GM23338 (cell line): ENCODE data around the gene MTMR1. TPM values are rescaled to one million over a fixed set of nuclear protein-coding genes. Genes with fewer than 3 reads are reported as not detected.

Source experiments
- ATAC-seq: fragments of 200-7000 bp; cut with Tn5 transposase; 3 replicates; pipeline ENCODE4 v1.9.1; 2020
- DNase-seq: peaks from one replicate; pipeline ENCODE4 v3.0.0-alpha.2; 2015; ENCODE audit warnings: low spot score
- H2AFZ ChIP-seq: fragments of 200-600 bp; sonication (generic); 2 replicates; pipeline ENCODE4 v1.8.0; 2016; ENCODE audit warnings: antibody characterized with exemption, mild to moderate bottlenecking, moderate library complexity
- H3F3A ChIP-seq: fragments of 200-600 bp; sonication (generic); replicated peaks from 2 replicates; pipeline ENCODE4 v1.8.0; 2017; ENCODE audit warnings: antibody characterized with exemption, mixed run types, low read depth
- H3K27ac ChIP-seq: fragments of 200-600 bp; sonication (generic); 2 replicates; pipeline ENCODE4 v1.6.1; 2016; ENCODE audit warnings: low read depth
- H3K27me3 ChIP-seq: fragments of 200-600 bp; sonication (generic); 2 replicates; pipeline ENCODE4 v1.8.0; 2016; ENCODE audit warnings: mild to moderate bottlenecking, mixed run types, moderate library complexity; ENCODE audit not compliant: insufficient read depth
- H3K36me3 ChIP-seq: fragments of 200-600 bp; sonication (generic); 2 replicates; pipeline ENCODE4 v1.8.0; 2016; ENCODE audit warnings: mild to moderate bottlenecking; ENCODE audit not compliant: insufficient read depth
- H3K4me1 ChIP-seq: fragments of 200-600 bp; sonication (generic); 2 replicates; pipeline ENCODE4 v1.8.0; 2016; ENCODE audit warnings: mild to moderate bottlenecking, moderate library complexity; ENCODE audit not compliant: insufficient read depth
- H3K4me2 ChIP-seq: fragments of 200-600 bp; sonication (generic); 2 replicates; pipeline ENCODE4 v1.7.1; 2017; ENCODE audit warnings: mixed run types
- H3K4me3 ChIP-seq: fragments of 200-600 bp; sonication (generic); 2 replicates; pipeline ENCODE4 v1.6.1; 2016; ENCODE audit warnings: mixed run types
- H3K79me2 ChIP-seq: fragments of 200-600 bp; sonication (generic); replicated peaks from 2 replicates; pipeline ENCODE4 v1.8.0; 2017; ENCODE audit warnings: mild to moderate bottlenecking; ENCODE audit not compliant: insufficient read depth
- H3K9me2 ChIP-seq: fragments of 200-600 bp; sonication (generic); 2 replicates; pipeline ENCODE4 v1.8.0; 2017; ENCODE audit not compliant: insufficient read depth
- H4K20me1 ChIP-seq: fragments of 200-600 bp; sonication (generic); replicated peaks from 2 replicates; pipeline ENCODE4 v1.8.0; 2017; ENCODE audit warnings: mild to moderate bottlenecking; ENCODE audit not compliant: insufficient read depth
- H3K27ac Mint-ChIP-seq: 2 replicates; pipeline ENCODE4 v1.8.0; 2020; ENCODE audit warnings: inconsistent platforms, mild to moderate bottlenecking, moderate library complexity, mixed read lengths
- H3K27me3 Mint-ChIP-seq: 3 replicates; pipeline ENCODE4 v1.8.0; 2022; ENCODE audit warnings: low read depth, mild to moderate bottlenecking, moderate library complexity, mixed read lengths, inconsistent platforms; ENCODE audit not compliant: insufficient read depth, poor library complexity
- H3K36me3 Mint-ChIP-seq: 3 replicates; pipeline ENCODE4 v1.8.0; 2021; ENCODE audit warnings: low read depth, mild to moderate bottlenecking, inconsistent platforms, moderate library complexity, mixed read lengths
- H3K4me1 Mint-ChIP-seq: 3 replicates; pipeline ENCODE4 v1.8.0; 2020; ENCODE audit warnings: mild to moderate bottlenecking, inconsistent platforms, mixed read lengths
- H3K4me3 Mint-ChIP-seq: 3 replicates; pipeline ENCODE4 v1.8.0; 2021; ENCODE audit warnings: moderate library complexity, mild to moderate bottlenecking, inconsistent platforms, mixed read lengths
- H3K9me3 Mint-ChIP-seq: 3 replicates; pipeline ENCODE4 v1.8.0; 2020; ENCODE audit warnings: moderate library complexity, mild to moderate bottlenecking, inconsistent platforms, mixed read lengths
- CTCF ChIP-seq, 2 experiments: fragments of 200-600 bp in 1 of 2; sonication (generic) in 1 of 2; conservative IDR thresholded peaks; 2 replicates each; pipeline versions ENCODE4 v1.5.1 to v1.6.1; 2016 to 2017; ENCODE audit warnings: antibody characterized with exemption in 2 of 2, low read depth in 2 of 2, mild to moderate bottlenecking in 2 of 2, moderate library complexity in 1 of 2
- EZH2 ChIP-seq: fragments of 200-600 bp; sonication (generic); IDR thresholded peaks from one replicate; pipeline ENCODE4 v1.8.0; 2017; ENCODE audit warnings: antibody characterized with exemption, mild to moderate bottlenecking, low read depth; ENCODE audit not compliant: unreplicated experiment
- EZH2phosphoT487 ChIP-seq: fragments of 200-600 bp; sonication (generic); IDR thresholded peaks from one replicate; pipeline ENCODE4 v1.8.1; 2018; ENCODE audit warnings: antibody characterized with exemption; ENCODE audit not compliant: unreplicated experiment
- JUNB ChIP-seq: IDR thresholded peaks from one replicate; pipeline ENCODE4 v1.6.1; 2016; ENCODE audit warnings: antibody characterized with exemption; ENCODE audit not compliant: unreplicated experiment
- NANOG ChIP-seq: IDR thresholded peaks from 2 replicates; pipeline ENCODE4 v1.6.1; 2016; ENCODE audit warnings: antibody characterized with exemption, borderline replicate concordance
- POLR2AphosphoS5 ChIP-seq: IDR thresholded peaks from 2 replicates; pipeline ENCODE4 v1.6.1; 2016; ENCODE audit warnings: antibody characterized with exemption, low read depth
- REST ChIP-seq: IDR thresholded peaks from one replicate; pipeline ENCODE4 v1.6.1; 2018; ENCODE audit warnings: antibody characterized with exemption; ENCODE audit not compliant: unreplicated experiment
- STAT1 ChIP-seq: IDR thresholded peaks from one replicate; pipeline ENCODE4 v1.6.1; 2016; ENCODE audit warnings: antibody characterized with exemption; ENCODE audit not compliant: unreplicated experiment
- ZNF114 ChIP-seq: fragments of 250-450 bp; sonication (Bioruptor Pico); IDR thresholded peaks from 2 replicates; pipeline ENCODE4 v1.5.0; 2020; ENCODE audit warnings: mild to moderate bottlenecking, moderate library complexity
- ZNF331 ChIP-seq: fragments of 250-450 bp; sonication (Bioruptor Pico); IDR thresholded peaks from 2 replicates; pipeline ENCODE4 v1.5.0; 2020; ENCODE audit warnings: low read depth, mild to moderate bottlenecking, moderate library complexity
- ZNF462 ChIP-seq: fragments of 250-450 bp; sonication (Bioruptor Pico); IDR thresholded peaks from 2 replicates; pipeline ENCODE4 v1.5.0; 2020; ENCODE audit warnings: mild to moderate bottlenecking, moderate library complexity
- polyA plus RNA-seq: library from polyadenylated mRNA; unstranded; fragments of >200 nt; fragmentation: Nextera tagmentation; extraction: Ambion mirVana; gene quantifications from 2 replicates; pipeline ENCODE4 v1.2.1, GENCODE V29; 2016
- total RNA-seq: library from RNA; depleted of rRNA; stranded (reverse); fragments of >200 nt; shearing (Covaris generic); gene quantifications from 2 replicates; pipeline ENCODE4 v1.2.3, GENCODE V29; 2014

MTMR1 gene
- total and polyA plus RNA-seq, 2 experiments from 2014 or later: 4.5 to 19.1 TPM

- no peaks in the 10 kb centered on the region; the same call in 2 of the 3 replicates for H3K9me3 Mint-ChIP-seq
- no peaks in the 10 kb centered on the region for H3K27me3 ChIP-seq
Observed at GRCh38 chrX:150773634-150774033, 80.4 kb downstream of the MTMR1 start.

More at GRCh38 chrX:150773634-150774033, 80.4 kb downstream of the MTMR1 start:
- DNase-seq (no peak), ATAC-seq (no peak)
- Histone ChIP-seq H3K4me2 (no peak overlapping the region), H2AFZ (no peak overlapping the region), H3K79me2 (no peaks in the 10 kb centered on the region), H3K9me2 (no peaks in the 10 kb centered on the region), H3F3A (no peaks in the 10 kb centered on the region), H3K4me3 (no peak overlapping the region), H3K36me3 (no peaks in the 10 kb centered on the region), H3K27ac (no peak overlapping the region), H4K20me1 (no peaks in the 10 kb centered on the region), H3K4me1 (peaks cover 11% of the 10 kb centered on the region; the same call in 1 of the 2 replicates)
- H3K4me3 Mint-ChIP-seq: no peak overlapping the region
- peaks cover 8% of the 10 kb centered on the region for H3K36me3 Mint-ChIP-seq
- no peak overlapping the region for H3K27ac Mint-ChIP-seq
- TF ChIP-seq EZH2phosphoT487 (no peak), REST (no peak), CTCF (conservative IDR thresholded peaks at IDR 0.05; ENCODE audit: low read depth in 2 of 2) (no peak), ZNF331 (CRISPR knock-in tag) (no peak), ZNF462 (CRISPR knock-in tag) (no peak), NANOG (no peak), POLR2AphosphoS5 (no peak), EZH2 (no peak), JUNB (no peak), STAT1 (no peak), ZNF114 (CRISPR knock-in tag) (no peak)
- peaks cover 8% of the 10 kb centered on the region for H3K27me3 Mint-ChIP-seq
- H3K4me1 Mint-ChIP-seq: peaks cover 29% of the 10 kb centered on the region
